Neural progenitor cell (in vitro differentiated cells): ENCODE data around the gene DPT.

Source experiments
- EZH2phosphoT487 ChIP-seq: fragments of 200-600 bp; sonication (generic); IDR thresholded peaks from 2 replicates; pipeline ENCODE4 v1.6.1; 2017; ENCODE audit warnings: antibody characterized with exemption
- TF ChIP-seq, protein P1 (sequence below): fragments of 200-600 bp; sonication (generic); IDR thresholded peaks from 2 replicates; pipeline ENCODE4 v1.5.1; 2017; ENCODE audit warnings: antibody characterized with exemption, mild to moderate bottlenecking

DNA sequence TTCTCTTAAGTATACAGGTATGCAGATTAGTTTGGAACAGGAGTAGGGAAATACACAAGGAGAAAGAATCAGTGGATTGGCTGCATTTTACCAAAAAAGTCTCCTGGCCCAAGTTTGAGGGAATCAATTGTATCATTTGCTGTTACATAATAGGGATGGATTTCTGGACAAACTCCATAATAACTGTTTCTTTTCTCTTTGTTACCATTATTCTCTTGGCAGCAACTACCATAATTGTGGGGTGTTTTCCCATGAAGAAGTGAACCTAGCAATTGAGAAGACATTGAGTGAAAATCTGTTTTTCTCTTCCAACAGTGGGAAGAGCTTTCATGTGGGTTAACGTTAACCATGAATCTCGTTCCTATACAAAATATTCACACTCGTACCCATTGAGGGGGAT is 46.4 kb upstream of the DPT start:
- no peak for TF ChIP-seq EZH2phosphoT487
- TF ChIP-seq, protein P1, sequence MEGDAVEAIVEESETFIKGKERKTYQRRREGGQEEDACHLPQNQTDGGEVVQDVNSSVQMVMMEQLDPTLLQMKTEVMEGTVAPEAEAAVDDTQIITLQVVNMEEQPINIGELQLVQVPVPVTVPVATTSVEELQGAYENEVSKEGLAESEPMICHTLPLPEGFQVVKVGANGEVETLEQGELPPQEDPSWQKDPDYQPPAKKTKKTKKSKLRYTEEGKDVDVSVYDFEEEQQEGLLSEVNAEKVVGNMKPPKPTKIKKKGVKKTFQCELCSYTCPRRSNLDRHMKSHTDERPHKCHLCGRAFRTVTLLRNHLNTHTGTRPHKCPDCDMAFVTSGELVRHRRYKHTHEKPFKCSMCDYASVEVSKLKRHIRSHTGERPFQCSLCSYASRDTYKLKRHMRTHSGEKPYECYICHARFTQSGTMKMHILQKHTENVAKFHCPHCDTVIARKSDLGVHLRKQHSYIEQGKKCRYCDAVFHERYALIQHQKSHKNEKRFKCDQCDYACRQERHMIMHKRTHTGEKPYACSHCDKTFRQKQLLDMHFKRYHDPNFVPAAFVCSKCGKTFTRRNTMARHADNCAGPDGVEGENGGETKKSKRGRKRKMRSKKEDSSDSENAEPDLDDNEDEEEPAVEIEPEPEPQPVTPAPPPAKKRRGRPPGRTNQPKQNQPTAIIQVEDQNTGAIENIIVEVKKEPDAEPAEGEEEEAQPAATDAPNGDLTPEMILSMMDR: no peak
